Activated gamma-delta T cell treated with Interleukin-2 at 50 U/mL for 16 hours (primary cell): ENCODE data around the gene TRIM41.
A peak's percentile ranks its signal among the peaks of the same experiment; 100 is the strongest.
"Not testable (repeated sequence)": the region's sequence is repeated elsewhere in the genome, so short reads cannot be mapped to it uniquely, and the experiment has no call there.

Experiments
- DNase-seq: peaks from one replicate; pipeline ENCODE4 v3.0.0-alpha.2; 2020

The TRIM41 gene

DNA sequence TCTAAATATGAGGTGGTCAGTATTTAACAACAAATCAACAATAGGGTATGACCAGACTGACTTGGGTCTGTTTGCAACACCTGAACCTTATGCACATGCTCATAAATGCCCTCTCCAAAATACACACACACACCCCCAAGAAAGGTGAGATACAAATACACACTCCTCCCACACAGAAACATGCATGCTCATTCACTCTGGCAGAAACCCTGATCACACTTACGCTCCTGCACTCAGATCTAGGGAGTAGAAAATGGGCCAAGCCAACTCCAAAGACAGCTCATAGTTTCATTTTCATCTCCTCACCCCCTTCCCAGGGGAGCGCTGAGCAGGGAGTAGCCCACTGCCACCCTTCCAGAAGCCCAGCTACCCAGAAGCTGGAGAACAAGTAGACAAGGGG, 29.4 kb upstream of the TRIM41 start:
- no peak for DNase-seq

DNA sequence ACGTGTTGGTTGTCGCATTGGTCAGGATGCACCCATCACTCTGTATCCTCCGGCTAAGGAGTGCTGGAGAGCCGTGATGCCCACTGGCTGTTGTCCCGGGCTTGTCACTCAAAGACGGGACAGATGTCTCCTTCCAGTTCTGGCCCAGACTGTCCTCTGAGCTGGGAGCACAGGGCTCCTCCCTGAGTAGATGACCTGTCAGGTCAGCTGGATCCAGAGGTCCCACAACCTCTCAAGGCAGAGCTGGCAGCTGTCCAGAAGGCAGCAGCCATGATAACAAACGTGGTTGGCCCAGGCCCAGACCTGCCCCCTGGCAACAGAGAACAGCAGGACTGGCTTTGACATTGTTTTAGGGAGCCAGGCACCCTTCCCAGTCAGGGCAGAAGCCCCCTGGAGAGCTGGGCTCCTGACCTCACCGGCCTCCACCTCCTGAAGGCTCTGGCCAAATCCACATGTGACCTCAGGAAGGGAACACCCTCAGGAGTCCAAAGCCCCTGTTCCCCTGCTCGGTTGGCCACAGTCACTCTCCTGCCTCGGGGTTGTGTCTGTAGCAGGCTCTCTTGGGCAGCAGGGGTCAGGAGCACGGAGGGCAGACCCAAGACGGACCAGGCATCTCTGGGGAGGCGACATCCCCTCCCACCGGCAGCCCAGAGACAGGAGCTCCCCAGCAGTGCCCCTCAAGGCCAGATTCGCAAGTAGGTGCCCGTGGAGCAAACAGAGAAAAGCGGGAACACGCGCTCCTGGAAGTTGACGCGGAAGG, 28.4 kb upstream of the TRIM41 start:
- no peak for DNase-seq

DNA sequence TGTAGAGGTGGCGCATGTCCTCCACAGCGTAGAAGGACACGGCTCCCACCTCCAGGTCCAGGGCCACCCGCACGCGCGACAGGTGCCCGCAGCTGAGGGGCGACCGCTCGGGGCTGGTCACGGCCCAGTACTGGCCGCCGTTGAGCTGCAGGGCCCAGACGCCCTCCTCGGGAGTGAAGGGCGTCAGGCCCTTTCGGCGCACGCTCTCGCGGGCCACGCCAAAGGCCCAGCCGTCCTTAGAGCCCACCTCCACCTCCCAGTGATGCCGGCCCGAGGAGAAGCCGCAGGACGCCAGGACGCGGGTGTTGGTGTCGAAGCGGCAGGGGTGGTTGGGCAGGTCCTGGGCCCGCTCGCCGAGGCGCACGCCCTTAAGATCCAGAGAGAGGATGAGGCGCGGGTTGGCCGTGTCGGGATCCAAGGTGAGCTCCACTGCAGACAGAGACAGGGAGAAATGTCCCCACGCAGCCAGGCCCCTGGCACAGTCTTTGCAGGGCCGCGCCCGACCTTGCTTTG, 27.8 kb upstream of the TRIM41 start:
- no peak for DNase-seq

DNA sequence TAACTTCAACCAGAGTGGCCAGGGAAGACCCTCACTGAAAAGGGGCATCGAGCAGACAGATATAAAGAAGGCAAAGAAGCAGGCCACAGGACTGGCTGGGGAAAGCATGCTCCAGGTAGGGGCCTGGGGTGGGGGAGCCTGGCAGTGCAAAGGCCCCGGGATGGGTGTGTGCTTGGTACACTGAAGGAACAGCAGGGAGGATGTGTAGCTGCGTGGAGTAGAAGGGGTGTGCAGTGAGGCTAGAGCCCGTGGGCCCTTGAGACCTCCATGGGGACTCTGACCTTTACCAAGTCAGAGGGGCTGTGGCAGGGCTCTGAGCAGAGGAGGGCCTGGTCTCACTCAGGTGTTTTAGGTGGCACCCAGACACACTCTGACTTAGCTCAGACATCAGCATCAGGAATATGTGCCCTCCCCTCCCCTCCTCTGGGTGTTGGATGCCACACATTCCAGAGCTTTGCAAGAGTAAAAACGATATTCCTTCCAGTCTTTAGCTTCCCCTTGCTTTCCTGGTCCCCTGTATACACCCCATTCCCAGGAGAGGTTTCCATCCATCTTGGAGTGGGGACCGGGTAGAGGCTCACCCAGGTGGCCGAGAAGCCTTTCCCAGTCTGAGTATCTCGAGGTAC, 25.6 kb upstream of the TRIM41 start:
- DNase-seq, result no peak

DNA sequence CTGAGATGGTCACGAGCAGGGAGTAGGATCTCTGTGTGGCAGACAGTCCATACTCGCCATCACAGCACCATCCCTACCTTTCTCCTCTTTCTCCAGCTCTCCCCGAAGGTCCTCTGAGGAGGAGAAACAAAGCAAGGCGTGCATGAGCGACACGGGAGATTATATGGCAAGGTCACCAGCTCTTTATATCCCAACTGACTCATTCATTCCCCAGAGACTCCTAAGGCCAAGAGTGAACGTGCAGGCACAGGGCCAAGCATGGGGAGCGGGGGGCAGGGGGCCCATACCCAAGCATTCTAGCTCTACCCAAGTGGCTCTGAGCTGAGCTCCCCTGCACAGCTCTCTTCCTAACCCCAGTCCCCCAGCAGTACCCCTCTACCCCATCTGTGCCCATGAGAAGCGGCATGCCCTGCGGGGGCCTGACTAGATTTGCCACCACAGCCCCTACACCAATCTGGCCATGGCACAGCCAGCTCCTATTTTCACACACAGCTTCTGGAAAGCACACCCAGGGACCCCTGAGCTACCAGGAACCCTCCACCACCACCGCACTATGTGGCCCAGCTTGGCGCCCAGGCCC, 24.9 kb upstream of the TRIM41 start:
- DNase-seq, result no peak

DNA sequence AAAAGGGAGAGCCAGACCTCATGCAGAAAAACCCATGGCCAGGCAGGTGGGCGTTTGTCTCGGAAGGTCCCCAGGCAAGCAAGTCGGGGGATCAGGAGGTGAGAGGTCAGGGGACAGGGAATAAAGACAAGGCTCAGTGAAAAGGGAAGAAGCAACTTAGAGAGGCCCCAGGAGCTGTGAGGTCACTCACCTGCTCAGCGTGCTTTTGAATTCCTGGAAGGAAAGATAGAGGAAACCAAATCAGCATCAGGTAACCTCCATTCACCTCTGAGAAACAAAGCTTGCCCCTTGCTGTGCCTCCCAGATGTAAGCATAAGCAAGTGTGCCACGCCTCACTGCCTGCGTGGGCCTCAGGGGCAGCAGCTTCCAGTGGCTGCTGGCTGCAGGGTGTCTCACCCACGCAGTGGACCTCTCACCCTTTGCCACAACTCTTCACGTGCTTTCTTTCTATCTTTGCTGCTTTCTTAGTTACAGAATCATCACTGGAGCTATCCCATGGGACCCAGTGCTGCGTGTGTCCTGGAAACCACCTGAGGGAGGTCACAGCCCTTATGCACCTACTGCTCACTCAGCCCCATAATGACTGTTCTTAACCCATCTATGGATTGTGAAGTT, 24.1 kb upstream of the TRIM41 start:
- no peak for DNase-seq

DNA sequence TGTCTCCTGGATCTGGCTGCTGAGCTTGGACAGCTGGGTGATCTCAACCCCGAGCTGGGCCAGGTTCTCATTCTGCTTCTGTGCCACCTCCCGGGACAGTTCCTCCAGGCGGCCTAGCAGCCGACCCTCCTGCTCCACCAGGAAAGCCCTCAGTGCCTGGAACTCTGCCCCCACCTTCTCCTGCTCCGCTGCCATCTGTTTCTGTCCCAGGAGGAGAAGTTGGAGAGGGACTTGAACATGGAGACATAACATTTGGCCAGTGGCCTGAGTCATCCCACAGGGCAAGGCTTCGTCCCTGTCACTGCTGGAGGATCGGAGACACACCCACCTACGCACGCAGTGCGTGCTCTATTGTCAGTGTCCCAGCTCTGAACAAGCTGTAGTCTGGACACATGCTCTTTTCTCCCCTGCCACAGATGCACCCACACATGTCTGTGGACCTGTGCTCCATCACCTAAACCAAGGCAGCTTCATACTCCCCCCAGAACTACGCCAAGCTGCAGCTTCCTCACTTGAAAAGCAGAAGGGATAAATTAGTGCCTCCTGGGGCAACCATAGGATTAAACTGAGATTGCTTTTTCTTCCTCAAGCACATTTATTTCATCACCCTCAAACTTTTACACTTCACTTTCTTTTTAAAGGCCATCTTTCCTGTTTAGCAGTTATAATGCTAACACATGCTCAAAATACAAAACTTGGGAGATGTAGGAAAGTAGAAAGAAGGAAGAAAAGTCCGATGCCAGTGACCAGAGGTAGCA, 23.0 kb upstream of the TRIM41 start:
- DNase-seq, result no peak

DNA sequence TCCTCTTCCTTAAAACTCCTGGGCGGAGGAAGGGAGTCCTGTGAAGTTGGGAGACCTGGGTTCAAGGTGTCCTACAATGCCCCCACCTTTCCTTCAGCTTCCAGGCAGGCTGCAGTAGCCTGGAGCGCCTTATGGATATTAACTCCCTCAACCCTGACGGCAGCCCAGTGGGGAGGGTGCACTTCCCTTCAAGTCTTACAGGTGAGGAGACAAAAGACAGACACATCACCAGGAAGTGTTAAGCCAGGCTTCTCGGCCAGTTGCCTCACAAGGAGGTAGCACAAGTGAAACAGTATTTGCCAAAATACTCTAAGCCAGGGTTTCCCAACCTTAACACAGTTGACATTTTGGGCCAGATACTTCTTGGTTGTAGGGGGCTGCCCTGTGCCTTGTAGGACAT, 22.3 kb upstream of the TRIM41 start:
- DNase-seq, result no peak

DNA sequence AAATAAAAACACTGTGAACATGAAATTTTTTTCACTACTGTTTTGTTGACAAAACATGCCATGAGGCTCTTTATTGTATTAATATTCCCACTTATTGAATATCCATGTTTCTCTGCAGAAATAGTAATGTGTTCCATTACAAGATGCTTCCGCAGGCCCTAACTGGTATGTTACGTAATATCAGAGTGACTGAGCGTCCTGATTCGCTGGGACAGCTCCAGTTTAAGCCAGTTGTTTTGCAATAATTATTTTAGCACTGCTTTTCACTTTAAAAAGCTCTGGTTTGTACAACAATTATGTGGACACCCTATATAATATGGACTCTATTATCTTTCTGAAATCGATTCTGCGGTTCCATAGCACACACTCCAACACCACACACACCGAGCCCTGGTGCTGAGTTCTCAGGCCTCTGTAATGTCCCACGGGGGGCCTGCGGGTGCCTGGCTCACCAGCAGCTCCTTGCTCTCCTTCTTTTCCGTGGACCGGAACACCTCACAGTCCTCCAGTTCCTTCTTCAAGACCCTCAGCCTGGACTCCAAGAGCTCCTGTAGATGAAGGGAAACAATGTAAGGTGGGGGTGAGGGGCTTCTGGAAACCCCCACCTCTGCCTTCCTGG, 19.9 kb upstream of the TRIM41 start:
- DNase-seq, result no peak

DNA sequence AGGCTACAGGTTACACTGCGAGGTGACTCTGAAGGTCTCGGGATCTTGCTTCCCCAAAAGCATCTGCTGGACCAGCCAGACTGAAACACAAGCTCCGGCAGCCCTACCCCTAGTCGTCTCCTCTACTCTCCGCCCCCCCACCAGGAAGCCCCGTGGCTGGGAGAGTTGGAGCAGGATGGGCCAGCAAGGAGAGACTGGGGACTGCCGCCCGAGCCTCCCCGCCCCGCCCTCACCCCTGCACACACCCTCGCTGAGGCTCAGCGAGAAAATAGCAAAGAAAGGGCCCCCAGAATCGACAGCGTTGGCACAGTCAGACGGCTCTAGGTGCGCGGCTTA, 19.3 kb upstream of the TRIM41 start:
- DNase-seq, result no peak

DNA sequence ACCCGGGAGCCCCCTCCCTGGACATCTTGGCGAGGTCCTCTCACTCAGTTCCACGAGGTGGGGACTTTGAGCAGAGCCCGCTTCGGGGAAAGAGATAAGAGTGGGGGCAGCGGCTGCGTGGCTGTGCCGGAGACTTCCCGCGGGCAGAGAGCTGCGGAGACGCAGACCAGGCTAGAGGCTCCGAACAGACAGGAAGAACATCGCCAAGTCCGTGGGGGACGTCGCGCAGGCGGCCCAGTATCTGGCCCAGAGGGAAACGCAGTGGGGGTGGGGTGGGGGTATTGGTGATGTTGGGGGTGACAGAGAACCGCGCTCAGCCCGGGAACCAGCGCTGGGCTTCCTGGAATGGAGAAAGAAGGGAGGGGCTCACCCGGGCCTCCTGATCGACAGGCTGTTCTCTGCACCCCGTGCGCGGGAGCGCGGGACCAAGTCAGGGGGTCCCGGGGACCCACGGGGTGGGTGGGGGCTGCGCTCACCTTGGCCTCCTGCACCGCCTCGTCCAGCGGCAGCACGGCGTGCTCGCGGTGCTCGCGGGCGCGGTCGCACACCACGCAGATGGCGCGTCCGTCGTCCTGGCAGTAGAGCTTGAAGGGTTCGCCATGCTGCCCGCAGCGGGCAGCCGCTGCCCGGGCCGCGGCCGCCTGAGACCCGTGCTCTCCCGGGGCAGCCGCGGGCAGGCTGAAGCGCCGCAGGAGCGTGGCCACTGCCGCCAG, 18.8 kb upstream of the TRIM41 start:
- DNase-seq, result no peak

DNA sequence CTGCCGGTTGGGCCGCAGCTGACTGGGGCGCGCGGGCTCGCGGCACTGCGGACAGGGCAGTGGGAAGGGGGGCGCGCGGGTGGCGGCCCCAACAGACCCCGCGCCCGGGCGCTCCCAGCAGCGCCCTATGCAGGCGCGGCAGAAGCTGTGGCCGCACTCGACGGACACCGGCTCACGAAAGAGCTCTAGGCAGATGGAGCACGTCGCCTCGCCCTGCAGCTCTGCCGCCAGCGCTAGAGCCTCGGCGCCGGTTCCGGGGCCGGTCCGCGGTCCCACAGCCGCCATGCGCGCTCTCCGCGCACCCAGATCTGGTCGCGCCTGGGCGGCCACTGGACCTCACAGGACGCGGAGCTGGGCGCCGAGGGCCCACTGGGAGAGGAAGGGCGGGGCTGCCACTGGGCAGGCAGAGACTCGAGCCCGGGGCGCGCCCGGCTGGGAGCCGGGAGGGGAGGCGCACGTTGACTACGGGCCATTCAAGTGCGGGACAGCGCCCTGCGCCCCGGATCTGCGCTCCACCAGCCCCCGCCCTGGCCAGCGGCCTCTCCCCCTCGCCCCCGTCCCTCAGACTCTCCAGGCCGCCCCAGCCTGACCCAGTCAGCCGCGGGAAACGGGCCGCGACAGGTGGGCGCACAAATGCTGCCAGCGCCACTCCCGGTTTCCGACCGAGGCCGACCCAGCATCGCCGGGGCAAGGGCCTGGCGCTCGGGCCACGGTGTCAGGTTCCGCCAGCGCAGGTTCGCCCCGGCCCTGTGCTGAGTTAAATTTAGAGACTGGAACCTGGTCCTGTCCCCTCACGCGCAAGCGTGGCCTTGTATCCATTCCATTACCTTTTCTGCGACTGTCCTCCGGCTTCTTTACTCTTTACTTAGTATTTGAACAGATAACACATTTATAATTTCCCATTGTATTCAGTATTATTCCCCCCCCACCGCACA, 18.0 kb upstream of the TRIM41 start, which contains the start of gene TRIM7:
TSS of gene TRIM7 (minus strand) at position 371 of the 935 bp plus-strand sequence. CDS start at position 285, 86 bp downstream.
- no peak for DNase-seq

DNA sequence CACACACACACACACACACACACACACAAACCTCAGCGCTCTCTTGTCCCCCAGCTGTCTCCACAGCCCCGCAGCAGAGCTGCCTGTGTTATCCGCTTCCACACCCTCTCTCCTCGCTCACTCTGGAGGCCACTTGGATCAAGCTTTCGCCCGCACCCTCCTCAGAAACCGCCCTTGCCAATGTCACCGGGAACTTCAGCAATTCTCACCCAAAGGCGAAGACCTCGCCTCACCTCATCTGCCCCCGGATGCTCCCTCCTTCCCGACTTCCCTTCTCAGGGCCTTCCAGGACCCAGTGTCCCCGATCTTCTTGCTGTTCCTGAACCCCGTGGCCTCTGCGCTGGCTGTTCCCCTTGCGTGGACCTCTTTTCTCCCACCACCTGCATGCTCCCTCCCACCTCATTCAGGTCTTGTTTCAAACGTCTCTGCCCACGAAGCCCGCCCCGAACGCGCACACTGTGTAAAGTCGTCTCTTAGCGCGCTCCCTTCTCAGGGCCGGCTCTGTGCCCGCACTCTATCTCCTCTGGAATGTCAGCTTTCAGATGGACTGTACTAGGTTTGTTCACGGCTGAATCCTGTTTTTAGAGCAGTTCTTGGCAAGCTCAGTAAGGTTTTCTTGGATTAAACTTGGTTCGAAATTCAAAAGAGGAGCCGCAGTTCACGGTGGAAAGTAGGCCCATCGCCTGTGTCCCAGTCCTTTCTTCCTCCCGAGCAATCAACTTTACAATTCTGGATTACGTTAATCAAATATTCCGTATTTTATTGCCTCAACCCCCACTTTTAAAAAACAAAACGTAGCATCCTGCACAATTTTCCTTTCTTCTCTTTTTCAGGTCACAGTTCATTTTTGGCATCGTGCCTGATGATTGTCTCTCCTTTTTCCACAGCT, 17.1 kb upstream of the TRIM41 start:
- DNase-seq, result no peak

DNA sequence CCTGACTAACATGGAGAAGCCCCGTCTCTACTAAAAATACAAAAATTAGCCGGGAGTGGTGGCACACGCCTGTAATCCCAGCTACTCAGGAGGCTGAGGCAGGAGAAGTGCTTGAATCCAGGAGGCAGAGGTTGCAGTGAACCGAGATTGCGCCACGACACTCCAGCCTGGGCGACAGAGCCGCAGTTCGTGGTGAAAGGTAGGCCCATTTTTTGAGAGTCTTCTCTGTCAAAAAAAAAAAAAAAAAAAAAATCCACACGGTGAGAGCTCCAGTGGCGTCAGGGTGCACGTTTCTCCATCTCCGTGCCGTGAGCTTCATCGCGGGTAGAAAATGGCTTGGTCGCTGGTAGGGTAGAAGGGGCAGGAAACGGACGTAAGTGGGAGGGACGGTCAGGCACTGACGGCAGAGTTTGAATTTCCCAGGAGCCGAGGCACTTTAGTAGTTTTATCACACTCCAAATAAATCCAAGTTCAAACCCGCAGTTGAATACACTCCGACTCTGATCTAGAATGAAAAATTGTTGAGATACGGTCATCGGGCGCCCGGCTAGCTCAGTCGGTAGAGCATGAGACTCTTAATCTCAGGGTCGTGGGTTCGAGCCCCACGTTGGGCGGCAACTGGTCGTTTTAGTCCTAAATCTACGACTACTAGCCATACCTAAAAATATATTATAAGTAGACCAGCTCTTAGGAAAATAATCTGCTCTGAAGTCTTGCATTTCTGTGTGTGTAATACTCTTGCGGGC, 15.7 kb upstream of the TRIM41 start:
- DNase-seq, result peak; percentile 58

DNA sequence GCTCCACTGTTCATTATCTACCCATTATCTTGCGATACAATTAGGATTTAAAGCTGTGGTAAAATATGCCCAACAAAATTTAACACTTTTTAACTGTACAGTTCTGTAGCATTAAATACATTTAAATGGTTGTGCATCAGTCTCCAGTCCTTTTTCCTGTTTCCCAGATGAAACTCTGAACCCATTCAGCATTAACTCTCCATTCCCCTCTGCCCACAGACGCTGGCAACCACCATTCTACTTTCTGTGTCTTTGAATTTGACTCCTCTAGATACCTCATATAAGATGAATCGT, 15.2 kb upstream of the TRIM41 start:
- no peak for DNase-seq

DNA sequence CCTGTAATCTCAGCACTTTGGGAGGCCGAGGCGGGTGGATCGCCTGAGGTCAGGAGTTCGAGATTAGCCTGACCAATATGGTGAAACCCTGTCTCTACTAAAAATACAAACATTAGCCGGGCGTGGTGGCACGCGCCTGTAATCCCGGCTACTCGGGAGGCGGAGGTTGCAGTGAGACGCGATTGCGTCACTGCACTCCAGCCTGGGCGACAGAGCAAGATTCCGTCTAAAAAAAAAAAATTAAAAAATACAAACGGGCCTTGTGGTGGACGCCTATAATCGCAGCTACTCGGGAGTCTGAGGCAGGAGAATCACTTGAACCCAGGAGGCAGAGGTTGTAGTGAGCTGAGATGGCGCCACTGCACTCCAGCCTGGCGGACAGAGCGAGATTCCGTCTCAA, 14.1 kb upstream of the TRIM41 start:
- not testable (repeated sequence) for DNase-seq

DNA sequence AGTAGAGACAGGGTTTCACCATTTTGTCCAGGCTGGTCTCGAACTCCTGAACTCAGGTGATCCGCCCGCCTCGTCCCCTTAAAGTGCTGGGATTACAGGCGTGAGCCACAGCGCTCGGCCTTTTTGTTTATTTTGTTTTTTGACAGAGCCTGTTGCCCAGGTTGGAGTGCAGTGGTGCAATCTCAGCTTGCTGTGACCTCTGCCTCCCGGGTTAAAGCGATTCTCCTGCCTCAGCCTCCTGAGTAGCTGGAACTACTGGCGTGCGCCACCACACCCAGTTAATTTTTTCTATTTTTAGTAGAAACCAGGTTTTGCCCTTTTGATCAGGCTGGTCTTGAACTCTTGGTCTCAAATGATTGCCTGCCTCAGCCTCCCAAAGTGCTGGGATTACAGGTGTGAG, 12.9 kb upstream of the TRIM41 start:
- not testable (repeated sequence) for DNase-seq

DNA sequence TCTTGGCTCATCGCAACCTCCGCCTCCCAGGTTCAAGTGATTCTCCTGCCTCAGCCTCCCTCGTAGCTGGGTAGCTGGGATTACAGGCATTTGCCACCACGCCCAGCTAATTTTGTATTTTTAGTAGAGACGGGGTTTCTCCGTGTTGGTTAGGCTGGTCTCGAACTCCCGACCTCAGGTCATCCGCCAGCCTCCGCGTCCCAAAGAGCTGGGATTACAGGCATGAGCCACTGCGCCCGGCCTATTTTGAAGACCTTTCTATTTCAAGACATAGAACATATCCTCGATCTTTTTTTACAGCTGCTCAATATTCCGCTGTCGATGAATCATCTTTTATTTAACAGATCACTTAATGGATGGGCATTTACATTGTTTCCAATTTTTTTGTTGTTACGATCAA, 12.4 kb upstream of the TRIM41 start:
- not testable (repeated sequence) for DNase-seq

DNA sequence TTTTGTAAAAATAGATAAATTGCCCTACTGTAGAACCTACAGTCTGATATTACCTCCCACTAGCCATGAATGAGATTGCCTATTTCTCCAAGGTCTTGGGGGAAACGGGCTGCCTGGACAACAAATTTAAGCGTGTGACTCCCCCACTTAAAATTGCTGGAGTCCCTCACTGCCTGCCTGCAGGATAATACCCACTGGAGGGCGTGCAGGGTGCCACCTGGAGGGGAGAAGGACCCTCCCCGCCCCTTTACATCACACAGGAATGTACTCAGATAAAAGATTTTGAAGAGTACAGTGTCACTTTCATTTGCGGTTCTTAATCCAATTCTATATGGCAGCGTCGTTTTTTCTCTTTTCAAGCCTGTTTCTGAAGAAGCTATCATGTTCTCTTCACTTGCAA, 11.9 kb upstream of the TRIM41 start:
- DNase-seq, result no peak
